SU-DHL-6 (cell line): ENCODE measurements around the gene ARHGAP40.

Source experiments
- CTCF ChIP-seq: fragments of 200-600 bp; sonication (generic); IDR thresholded peaks from one replicate; pipeline ENCODE4 v1.5.1; 2017; ENCODE audit warnings: antibody characterized with exemption, mild to moderate bottlenecking, low read length, moderate library complexity; ENCODE audit not compliant: insufficient read depth, poor library complexity, severe bottlenecking
- EZH2phosphoT487 ChIP-seq: fragments of 200-600 bp; sonication (generic), shearing (Covaris generic); conservative IDR thresholded peaks from 2 replicates; pipeline ENCODE4 v1.6.1; 2018; ENCODE audit warnings: mild to moderate bottlenecking, antibody characterized with exemption, low read length, moderate library complexity, mixed read lengths

GRCh38 chr20:38624084-38624483 lies 22.5 kb downstream of the ARHGAP40 start:
- TF ChIP-seq CTCF (no peak), EZH2phosphoT487 (no peak)
